Transverse colon (tissue), 4 donors: ENCODE data around the gene ADGRB3.

ENCODE experiments used
- CTCF ChIP-seq, 5 experiments: fragments of 200-600 bp in 3 of 5; fragments of 450-650 bp in 2 of 5; sonication (generic) in 3 of 5; IDR thresholded peaks; 1 replicate in 2 of 5; 2 replicates in 3 of 5; pipeline ENCODE4 v1.5.1; 2016 to 2017; ENCODE audit warnings: antibody characterized with exemption in 5 of 5, inconsistent platforms in 3 of 5, mild to moderate bottlenecking in 2 of 5, moderate library complexity in 1 of 5
- EP300 ChIP-seq: sonication (generic); formaldehyde crosslinking; IDR thresholded peaks from one replicate; pipeline ENCODE4 v1.6.1; 2017; ENCODE audit warnings: antibody characterized with exemption, low read depth
- POLR2AphosphoS5 ChIP-seq, 3 donors: sonication (generic); formaldehyde crosslinking; IDR thresholded peaks; one replicate each; pipeline ENCODE4 v1.6.1; 2016; ENCODE audit warnings: antibody characterized with exemption in 3 of 3

- TF ChIP-seq POLR2AphosphoS5 (IDR thresholded peaks at IDR 0.05): no peak
- TF ChIP-seq CTCF (IDR thresholded peaks at IDR 0.05): no peak
- no peak for TF ChIP-seq EP300
These were observed 239.7 kb downstream of the ADGRB3 start for GRCh38 chr6:68874747-68875146.
